DOHH2 (cell line): ENCODE results near the gene TLK1.

ENCODE experiments used
- EZH2phosphoT487 ChIP-seq: fragments of 200-600 bp; sonication (generic); IDR thresholded peaks from 2 replicates; pipeline ENCODE4 v1.6.1; 2017; ENCODE audit warnings: borderline replicate concordance, mild to moderate bottlenecking, antibody characterized with exemption, low read length, moderate library complexity, mixed read lengths
- TF ChIP-seq, protein P1 (sequence below): fragments of 200-600 bp; sonication (generic); IDR thresholded peaks from one replicate; pipeline ENCODE4 v1.5.1; 2014; ENCODE audit warnings: antibody characterized with exemption, mild to moderate bottlenecking, low read depth, low read length; ENCODE audit not compliant: poor library complexity, severe bottlenecking

DNA sequence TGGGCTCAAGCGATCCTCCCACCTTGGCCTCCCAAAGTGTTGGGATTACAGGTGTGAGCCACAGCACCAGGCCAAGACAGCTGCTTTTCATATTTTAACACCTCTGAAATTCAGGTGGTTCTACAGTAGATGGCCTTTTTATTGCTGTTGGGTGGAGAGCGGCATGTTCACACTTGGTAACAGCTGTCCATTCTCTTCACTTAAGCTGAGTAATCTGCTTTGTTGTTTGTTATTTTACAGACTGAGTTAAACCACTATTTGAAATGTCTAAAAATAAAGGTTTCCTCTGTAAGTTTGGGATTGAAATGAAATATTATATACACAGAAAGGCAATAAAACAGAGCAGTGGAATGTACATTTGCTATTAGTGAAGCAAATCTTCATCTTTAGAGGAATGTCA lies 44.9 kb upstream of the TLK1 start:
- TF ChIP-seq, protein P1, sequence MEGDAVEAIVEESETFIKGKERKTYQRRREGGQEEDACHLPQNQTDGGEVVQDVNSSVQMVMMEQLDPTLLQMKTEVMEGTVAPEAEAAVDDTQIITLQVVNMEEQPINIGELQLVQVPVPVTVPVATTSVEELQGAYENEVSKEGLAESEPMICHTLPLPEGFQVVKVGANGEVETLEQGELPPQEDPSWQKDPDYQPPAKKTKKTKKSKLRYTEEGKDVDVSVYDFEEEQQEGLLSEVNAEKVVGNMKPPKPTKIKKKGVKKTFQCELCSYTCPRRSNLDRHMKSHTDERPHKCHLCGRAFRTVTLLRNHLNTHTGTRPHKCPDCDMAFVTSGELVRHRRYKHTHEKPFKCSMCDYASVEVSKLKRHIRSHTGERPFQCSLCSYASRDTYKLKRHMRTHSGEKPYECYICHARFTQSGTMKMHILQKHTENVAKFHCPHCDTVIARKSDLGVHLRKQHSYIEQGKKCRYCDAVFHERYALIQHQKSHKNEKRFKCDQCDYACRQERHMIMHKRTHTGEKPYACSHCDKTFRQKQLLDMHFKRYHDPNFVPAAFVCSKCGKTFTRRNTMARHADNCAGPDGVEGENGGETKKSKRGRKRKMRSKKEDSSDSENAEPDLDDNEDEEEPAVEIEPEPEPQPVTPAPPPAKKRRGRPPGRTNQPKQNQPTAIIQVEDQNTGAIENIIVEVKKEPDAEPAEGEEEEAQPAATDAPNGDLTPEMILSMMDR = no peak
- TF ChIP-seq EZH2phosphoT487 = no peak
